Activated T-cell treated with anti-CD3 and anti-CD28 coated beads, Interleukin-2, amount 50 U/mL, for 1 hour (primary cell): ENCODE results near the gene CORO7.

Experiments used
- DNase-seq: peaks from one replicate; pipeline ENCODE4 v3.0.0-alpha.2; 2020

CORO7 gene

GRCh38 chr16:4416200-4417032 lies at the start of gene CORO7:
TSS of gene CORO7 (minus strand) at chr16:4416596. CDS start at chr16:4416518, 78 bp downstream.
- DNase-seq, result peak; percentile 99

GRCh38 chr16:4463522-4464163 lies 47.2 kb upstream of the CORO7 start:
- DNase-seq, result no peak

DNA sequence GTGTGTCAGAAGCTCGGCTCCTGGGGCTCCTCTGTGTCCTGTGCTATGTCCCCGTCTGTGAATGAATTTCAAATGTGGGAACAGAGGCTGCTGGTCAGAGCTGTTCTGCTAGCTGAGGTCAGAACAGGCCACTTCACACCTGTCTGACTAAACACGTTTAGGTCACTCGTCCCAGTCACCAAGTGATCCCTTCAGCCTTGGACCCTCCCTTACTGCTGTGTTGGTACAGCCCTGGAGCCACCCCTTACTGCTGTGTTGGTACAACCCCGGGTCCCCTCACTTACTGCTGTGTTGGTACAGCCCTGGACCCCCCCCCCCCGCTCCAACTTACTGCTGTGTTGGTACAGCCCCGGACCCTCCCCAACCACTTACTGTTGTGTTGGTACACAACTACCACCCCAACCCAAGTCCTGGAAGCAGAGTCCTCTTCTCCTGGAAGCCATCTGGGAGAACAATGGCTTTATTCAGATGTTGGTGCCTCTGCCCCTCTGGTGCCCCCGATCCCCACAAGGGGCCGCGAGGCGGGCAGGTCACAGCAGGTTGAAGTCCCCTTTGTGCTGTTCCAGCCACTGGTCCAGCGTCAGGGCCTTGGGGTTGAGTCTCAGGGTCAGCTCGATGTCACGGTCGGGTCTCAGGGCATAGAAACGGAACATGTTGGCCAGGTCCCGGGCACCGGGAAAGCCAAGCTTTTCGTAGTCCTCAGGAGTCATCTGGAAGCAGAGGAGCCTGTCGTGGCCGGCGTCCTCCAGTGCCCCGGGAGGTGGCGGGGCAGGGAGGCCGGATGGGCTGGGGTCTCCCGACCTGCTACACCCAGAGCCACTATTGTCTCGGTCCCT lies 45.1 kb upstream of the CORO7 start:
- DNase-seq, result no peak

GRCh38 chr16:4460936-4461249 lies 44.5 kb upstream of the CORO7 start:
- no peak for DNase-seq

- DNase-seq, result no peak
Observed at GRCh38 chr16:4455951-4456350, 39.6 kb upstream of the CORO7 start.

DNA sequence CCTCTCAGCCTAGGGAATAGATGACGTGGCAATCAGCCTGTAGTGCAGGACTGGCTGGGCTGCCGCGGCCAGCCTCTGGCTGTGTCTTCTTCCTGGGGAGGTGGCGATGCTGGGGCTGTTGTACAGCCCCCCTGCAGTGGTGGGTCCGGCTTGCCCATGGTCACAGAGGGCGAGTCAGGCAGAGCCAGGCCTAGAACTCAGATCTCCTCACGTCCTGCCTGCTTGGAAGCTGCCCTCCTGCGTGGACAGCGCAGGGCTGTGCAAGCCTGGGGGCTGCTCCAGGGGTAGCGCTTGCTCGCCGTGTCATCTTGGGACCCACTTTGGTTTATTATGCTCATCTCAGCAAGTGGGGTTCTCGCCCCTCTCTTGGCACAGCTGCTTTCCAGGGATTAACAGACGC lies 38.7 kb upstream of the CORO7 start:
- DNase-seq, result no peak

- no peak for DNase-seq
Observed at GRCh38 chr16:4454623-4455022, 38.2 kb upstream of the CORO7 start.

GRCh38 chr16:4452674-4453073 lies 36.3 kb upstream of the CORO7 start:
- DNase-seq, result no peak

DNA sequence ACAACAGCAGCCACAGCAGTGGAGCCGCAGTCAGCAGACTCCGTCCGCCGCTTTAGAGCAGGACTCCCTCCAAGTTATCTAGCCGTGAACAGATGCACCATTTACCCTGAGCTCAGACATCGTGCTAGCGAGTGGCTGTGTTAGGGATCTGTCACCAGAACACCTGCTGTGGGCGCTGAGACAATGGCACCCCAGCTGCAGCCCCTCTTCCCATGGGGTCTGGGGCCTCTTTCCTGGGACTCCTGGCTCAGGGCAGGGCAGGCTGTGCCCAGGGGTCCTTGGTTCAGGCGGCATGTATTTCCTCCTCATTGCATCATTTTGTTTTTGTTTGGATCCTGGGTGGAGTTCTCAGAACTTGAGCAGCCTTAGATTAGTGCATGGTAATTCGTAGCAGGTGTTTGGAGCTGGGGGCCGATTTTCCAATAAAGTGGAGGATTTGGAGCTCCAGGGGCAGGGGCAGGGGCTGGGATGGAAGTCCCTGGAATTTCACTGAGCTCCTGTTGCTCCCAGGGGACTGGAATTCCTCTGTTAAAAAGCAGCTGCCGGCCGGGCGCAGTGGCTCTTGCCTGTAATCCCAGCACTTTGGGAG lies 34.6 kb upstream of the CORO7 start:
- no peak for DNase-seq

DNA sequence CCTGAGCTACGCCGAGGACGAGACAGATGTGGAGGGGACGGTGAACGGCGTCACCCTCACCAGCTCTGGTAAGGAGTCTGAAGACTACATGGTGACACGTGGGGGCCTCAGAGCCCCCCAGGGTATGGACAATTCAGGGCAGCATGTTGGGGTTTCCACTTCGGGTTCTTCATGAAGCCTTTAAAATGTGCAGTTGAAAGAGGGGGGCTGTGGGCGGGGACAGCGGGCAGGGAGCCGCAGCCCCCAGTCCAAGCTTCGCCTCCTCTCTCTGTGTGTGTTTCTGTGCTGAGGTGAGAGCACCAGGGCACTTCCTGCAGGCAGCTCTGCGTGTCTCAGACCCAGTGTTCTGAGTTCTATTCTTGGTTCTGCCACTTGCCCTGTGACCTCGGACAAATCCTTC lies 34.0 kb upstream of the CORO7 start:
- no peak for DNase-seq

GRCh38 chr16:4443986-4444385 lies 27.6 kb upstream of the CORO7 start:
- DNase-seq, result no peak

- no peak for DNase-seq
Observed at GRCh38 chr16:4443271-4443670, 26.9 kb upstream of the CORO7 start.

DNA sequence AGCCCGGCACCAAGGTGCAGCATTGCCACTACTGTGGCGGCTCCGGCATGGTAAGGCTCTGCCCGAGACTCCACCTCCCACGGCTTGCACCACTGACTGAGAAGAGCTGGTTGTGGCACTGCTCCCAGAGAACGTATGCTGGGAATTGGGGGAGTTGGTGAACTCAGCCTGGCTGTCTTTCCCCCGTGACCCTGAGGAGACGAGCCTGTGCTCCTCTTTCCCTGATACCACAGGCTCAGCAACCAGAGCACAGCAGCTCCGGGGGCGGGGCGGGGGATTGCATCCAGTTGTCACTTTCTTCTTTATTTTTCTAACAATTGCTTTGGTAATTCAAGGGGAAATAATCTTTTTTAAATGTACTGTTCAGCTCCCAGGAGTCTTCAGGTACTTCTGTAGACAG lies 26.0 kb upstream of the CORO7 start:
- no peak for DNase-seq

- DNase-seq, result no peak
Observed at GRCh38 chr16:4437366-4437765, 21.0 kb upstream of the CORO7 start.

GRCh38 chr16:4435337-4436067 lies 19.1 kb upstream of the CORO7 start:
- no peak for DNase-seq

DNA sequence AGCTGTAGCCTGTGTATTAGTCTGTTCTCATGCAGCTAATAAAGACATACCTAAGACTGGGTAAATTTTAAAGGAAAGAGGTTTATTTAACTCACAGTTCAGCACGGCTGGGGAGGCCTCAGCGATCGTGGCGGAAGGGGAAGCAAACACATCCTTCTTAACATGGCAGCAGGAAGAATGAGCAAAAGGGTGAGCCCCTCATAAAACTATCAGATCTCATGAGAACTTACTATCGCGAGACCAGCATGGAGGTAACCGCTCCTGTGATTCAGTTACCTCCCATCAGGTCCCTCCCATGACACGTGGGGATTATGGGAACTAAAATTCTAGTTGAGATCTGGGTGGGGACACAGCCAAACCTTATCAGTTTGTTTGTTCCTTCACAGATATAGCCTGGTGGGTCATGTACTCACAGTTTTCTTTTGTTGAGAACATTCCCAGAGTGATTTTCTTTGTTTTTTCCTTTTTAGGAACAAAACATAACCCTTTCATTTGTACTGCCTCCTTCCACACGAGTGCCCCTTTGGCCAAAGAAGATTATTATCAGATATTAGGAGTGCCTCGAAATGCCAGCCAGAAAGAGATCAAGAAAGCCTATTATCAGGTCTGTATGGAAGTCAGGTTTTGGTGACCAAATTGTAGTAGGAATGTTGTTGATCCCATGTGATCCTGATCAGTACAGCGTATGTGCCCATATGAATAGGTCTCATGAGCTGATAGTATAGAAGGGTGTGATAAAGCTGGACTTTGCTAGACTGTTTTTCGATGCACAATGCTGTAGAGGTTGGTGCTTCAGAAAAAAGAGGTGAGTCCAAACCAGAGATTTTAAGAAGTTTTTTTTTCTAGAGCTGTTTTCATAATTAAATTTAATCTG lies 17.8 kb upstream of the CORO7 start:
- DNase-seq, result no peak

GRCh38 chr16:4433228-4433627 lies 16.8 kb upstream of the CORO7 start:
- DNase-seq, result no peak

DNA sequence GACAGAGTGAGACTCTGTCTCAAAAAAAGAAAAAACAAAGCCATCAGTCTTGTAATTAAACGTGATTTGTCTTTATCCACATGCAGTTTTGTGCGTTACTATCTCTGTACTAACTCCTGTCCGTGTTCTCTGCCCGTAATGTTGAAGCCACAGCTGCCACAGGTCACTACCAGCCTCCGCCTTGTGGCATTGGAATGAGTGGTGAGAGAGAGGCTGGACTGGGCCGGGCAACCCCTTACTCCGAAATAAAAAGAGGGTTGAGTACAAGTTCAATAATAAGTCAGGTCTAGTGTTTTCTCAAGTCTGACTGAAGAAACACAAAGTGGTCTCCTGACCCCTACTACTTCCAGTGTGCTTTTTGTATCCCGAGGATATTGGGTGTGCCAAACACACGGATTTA lies 14.6 kb upstream of the CORO7 start:
- no peak for DNase-seq

DNA sequence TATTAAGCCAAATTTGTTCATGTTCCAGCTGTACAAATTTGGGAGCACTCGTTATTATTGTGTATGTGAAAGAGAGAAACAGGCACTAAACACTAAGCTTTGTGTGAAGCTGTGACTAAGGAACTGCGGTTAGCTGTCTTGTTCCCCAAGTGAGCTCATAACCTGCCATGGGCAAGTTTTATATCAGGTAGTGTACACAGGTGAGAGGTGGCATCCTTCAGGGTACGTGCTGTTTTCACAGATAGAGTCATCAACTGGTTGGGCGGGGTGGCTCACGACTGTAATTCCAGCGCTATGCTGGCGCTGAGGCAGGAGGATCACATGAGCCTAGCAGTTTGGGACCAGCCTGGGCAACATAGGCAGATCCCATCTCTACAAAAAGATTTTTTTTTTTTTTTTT lies 12.1 kb upstream of the CORO7 start:
- DNase-seq, result no peak

GRCh38 chr16:4426722-4427372 lies 10.5 kb upstream of the CORO7 start:
- no peak for DNase-seq

DNA sequence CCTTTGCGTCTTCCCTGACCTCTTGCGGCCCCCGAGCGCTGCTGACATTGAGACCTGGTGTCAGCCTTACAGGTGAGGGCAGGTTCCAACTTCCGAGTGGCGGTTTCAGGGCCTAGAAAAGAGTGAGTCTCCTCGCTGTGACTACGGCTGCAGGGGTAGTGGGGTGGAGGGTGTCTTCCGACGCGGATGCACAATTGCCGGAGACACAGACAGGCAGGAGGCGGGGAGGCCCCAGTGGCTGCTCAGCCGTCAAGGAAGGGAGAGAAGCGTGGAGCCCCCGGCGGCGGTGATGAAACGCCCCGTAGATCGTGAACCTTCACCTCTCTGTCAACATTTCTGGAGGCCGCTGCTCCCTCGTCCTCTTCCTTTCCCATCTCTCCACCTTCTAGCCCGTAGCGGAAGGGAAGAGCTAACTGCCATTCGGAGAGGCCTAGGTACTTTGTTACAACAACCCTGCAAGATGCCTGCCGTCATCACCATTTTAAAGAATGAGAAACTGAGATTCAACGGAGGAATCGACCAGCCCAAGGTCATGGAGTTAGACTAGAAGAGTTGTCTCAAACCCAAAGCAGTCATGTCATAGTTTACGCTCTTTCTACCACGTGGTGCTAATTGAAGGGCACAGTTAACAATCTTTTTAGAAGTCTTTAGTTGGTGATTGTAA lies 9.8 kb upstream of the CORO7 start:
- DNase-seq, result no peak
